Glutamatergic neuron (in vitro differentiated cells): ENCODE results near the gene PHF12. TPM values are rescaled to one million over a fixed set of nuclear protein-coding genes. Genes with fewer than 3 reads are reported as not detected.

Experiments
- DNase-seq: peaks from one replicate; pipeline ENCODE4 v3.0.0; 2022
- H3K27ac Mint-ChIP-seq: one replicate; pipeline ENCODE4 v1.8.0; 2020; ENCODE audit warnings: mild to moderate bottlenecking, mixed read lengths, inconsistent platforms; ENCODE audit not compliant: unreplicated experiment
- H3K27me3 Mint-ChIP-seq: one replicate; pipeline ENCODE4 v1.8.0; 2020; ENCODE audit warnings: mild to moderate bottlenecking, moderate library complexity, mixed read lengths, inconsistent platforms; ENCODE audit not compliant: unreplicated experiment
- H3K36me3 Mint-ChIP-seq: one replicate; pipeline ENCODE4 v1.8.0; 2020; ENCODE audit warnings: mild to moderate bottlenecking, mixed read lengths, inconsistent platforms; ENCODE audit not compliant: unreplicated experiment
- H3K4me1 Mint-ChIP-seq: one replicate; pipeline ENCODE4 v1.8.0; 2020; ENCODE audit warnings: mild to moderate bottlenecking, low read depth, mixed read lengths, inconsistent platforms; ENCODE audit not compliant: unreplicated experiment
- H3K4me3 Mint-ChIP-seq: one replicate; pipeline ENCODE4 v1.8.0; 2020; ENCODE audit warnings: mild to moderate bottlenecking, mixed read lengths, inconsistent platforms; ENCODE audit not compliant: unreplicated experiment
- H3K9me3 Mint-ChIP-seq: one replicate; pipeline ENCODE4 v1.8.0; 2020; ENCODE audit warnings: mild to moderate bottlenecking, moderate library complexity, mixed read lengths, inconsistent platforms; ENCODE audit not compliant: unreplicated experiment
- total RNA-seq: library from RNA; stranded (reverse); fragmentation: NEBNext Ultra II Directional; extraction: Animal tissue kit (Norgen Biotek cat#: 25700); gene quantifications from one replicate; pipeline ENCODE4 v1.2.1, GENCODE V29; 2021; ENCODE audit not compliant: unreplicated experiment
- TF ChIP-seq, protein P1 (sequence below): fragments of 200-600 bp; sonication (generic); IDR thresholded peaks from one replicate; pipeline ENCODE4 v1.5.0; 2021; ENCODE audit not compliant: partially characterized antibody, unreplicated experiment

The PHF12 gene
- total RNA-seq, 1 donor from 2014 or later = 59.8 TPM

DNA sequence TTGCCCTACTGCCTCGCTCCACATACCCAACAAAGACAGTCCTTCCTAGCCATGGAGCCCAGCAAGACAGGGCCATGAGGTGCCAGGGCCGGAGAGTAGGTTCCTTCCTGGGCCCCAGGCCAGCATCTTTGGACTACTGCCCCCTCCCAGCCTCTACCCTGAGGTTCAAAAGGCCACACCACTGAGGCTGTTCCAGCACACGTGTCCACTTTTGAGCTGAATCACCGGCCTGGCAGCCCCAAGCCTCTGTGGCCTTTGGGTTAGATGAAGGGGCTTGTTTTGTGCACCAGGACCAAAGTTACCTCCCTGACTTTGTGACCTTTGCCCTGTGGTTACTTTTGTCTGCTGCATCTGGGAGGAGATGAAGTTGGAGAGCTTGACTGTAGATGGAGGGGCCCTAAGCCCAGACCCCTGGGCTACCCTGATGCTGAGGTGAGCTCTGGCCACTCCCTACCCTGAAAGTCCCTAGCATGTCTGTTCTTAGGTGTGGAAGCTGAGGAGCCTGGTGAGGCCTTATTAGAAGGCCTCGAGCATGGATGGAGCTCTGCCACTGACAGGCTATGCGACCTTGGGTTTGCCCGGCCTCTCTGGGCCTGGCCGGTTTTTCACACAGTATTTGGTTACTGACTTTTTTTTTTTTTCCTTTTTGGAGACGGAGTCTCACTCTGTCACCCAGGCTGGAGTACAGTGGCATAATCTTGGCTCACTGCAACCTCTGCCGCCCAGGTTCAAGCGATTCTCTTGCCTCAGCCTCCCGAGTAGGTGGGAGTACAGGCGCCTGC, 42.5 kb upstream of the PHF12 start:
- no peak for DNase-seq
- Mint-ChIP-seq H3K9me3 (peaks cover 8% of the 10 kb centered on the region), H3K4me1 (peaks cover 12% of the 10 kb centered on the region), H3K27me3 (peaks cover 2% of the 10 kb centered on the region), H3K27ac (no peak overlapping the region), H3K4me3 (no peak overlapping the region), H3K36me3 (no peaks in the 10 kb centered on the region)
- TF ChIP-seq, protein P1, sequence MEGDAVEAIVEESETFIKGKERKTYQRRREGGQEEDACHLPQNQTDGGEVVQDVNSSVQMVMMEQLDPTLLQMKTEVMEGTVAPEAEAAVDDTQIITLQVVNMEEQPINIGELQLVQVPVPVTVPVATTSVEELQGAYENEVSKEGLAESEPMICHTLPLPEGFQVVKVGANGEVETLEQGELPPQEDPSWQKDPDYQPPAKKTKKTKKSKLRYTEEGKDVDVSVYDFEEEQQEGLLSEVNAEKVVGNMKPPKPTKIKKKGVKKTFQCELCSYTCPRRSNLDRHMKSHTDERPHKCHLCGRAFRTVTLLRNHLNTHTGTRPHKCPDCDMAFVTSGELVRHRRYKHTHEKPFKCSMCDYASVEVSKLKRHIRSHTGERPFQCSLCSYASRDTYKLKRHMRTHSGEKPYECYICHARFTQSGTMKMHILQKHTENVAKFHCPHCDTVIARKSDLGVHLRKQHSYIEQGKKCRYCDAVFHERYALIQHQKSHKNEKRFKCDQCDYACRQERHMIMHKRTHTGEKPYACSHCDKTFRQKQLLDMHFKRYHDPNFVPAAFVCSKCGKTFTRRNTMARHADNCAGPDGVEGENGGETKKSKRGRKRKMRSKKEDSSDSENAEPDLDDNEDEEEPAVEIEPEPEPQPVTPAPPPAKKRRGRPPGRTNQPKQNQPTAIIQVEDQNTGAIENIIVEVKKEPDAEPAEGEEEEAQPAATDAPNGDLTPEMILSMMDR = no peak

DNA sequence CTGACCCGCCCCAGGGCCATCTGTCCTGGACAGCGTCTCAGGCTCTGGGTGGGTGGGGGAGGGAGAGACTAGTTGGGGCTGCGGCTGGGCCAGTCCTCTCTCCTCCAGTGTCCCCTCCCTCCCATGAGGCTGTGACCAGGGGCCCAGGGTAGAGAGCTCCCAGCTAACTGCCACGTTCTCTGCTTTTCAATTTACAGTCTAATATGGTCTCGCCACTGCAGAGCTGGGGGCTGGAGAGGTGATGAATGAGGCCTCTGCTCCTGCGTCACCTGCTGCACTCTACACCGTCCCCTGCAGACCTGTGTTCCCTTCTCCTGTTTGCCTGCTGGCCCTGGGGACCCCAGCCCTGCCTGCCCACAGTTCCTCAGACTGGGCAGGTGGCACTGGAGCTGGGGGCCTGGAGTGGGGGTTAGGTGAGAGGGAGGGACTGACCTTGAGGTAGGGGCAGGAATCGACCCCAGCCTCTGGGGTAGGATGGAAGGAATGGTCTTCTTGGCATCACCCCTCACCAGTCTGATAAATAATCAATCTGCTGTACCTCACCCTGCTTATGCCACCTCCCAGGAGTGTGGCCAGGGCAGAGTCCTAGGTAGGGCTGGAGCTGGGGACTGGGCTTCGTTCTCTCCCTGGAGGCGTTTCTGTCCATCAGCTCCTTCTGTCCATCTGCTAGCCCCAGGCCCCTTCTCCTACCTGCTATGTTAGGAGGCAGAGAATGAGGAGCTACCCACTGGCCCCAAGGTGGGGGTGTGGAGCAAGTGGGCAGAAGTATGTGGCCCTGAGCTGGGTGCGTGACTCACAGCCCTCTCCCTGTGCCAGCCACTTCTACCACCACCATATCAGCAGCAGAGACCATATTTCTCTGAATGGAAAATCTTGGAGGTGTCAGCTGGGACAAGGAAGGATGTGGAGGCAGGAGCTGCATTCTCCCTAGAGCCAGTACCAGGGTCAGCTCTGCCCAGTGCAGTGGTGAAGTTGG, 41.6 kb upstream of the PHF12 start:
- no peak overlapping the region for H3K27ac Mint-ChIP-seq
- TF ChIP-seq, protein P1 = no peak
- H3K4me1 Mint-ChIP-seq = peaks cover 12% of the 10 kb centered on the region
- H3K9me3 Mint-ChIP-seq = peaks cover 4% of the 10 kb centered on the region
- DNase-seq = no peak
- peak overlapping the region; percentile 38 for H3K4me3 Mint-ChIP-seq
- H3K27me3 Mint-ChIP-seq = peaks cover 5% of the 10 kb centered on the region
- no peaks in the 10 kb centered on the region for H3K36me3 Mint-ChIP-seq

DNA sequence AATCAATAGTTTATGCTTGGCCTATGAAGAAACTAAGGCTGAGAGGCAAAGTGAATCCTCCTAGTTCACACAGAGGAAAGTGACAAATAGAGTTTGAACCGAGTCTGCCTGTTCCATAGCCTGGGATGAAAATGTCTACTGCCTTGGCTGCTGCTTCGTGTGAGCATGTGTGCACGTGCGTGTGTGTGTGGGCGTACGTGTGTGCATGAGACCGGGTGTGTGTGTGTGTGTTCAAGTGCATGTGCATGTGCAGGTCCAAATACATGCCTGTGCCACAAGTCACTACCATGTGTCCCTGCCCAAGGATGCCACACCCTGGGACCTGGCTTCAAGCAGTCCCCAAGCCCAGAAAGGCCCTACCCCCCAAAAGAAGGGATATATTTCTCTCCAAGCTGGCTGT, 40.9 kb upstream of the PHF12 start:
- peaks cover 5% of the 10 kb centered on the region for H3K27me3 Mint-ChIP-seq
- H3K4me1 Mint-ChIP-seq = peaks cover 12% of the 10 kb centered on the region
- H3K36me3 Mint-ChIP-seq = no peaks in the 10 kb centered on the region
- no peak overlapping the region for H3K27ac Mint-ChIP-seq
- H3K9me3 Mint-ChIP-seq = peaks cover 4% of the 10 kb centered on the region
- no peak overlapping the region for H3K4me3 Mint-ChIP-seq
- no peak for DNase-seq
- TF ChIP-seq, protein P1 = no peak

DNA sequence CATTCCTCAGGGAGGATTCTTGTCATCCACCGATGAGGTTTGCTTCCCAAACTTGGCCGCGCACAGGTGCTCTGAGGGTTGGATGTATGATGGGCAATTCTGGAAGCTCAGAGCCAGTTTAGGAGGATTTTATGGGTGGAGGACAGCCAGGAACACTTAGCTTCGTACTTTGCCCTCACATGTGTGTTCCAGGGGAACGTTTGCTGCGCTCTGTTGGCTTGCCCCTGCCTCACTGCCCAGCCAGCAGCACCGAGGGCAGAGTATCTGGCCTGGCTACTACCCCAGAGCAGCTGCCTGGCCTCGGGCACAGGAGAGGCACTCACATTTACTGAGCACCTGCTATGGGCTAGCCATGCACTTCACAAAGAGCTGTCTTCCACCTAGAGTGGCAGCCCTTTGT, 40.5 kb upstream of the PHF12 start:
- H3K9me3 Mint-ChIP-seq = peaks cover 2% of the 10 kb centered on the region
- TF ChIP-seq, protein P1 = no peak
- peaks cover 5% of the 10 kb centered on the region for H3K27me3 Mint-ChIP-seq
- DNase-seq = no peak
- H3K4me3 Mint-ChIP-seq = no peak overlapping the region
- no peaks in the 10 kb centered on the region for H3K36me3 Mint-ChIP-seq
- H3K4me1 Mint-ChIP-seq = peaks cover 10% of the 10 kb centered on the region
- no peak overlapping the region for H3K27ac Mint-ChIP-seq
